Posterior cingulate gyrus (tissue), 11 donors: Measurements from ENCODE around the gene MEOX2.

Experiments used
- DNase-seq, 10 donors: peaks; one replicate each; pipeline versions ENCODE4 v3.0.0 to v3.0.0-alpha.2; 2020 to 2021; ENCODE audit warnings: mixed read lengths in 3 of 10
- intact Hi-C: fragments of 100-400 bp; cut with DNase I; formaldehyde crosslinking; loops from one replicate; pipeline ENCODE4 v1.15.1; 2023

MEOX2 gene

GRCh38 chr7:15567652-15568051, 118.8 kb downstream of the MEOX2 start:
- intact Hi-C loops: no loop called here

GRCh38 chr7:15567036-15567435, 119.4 kb downstream of the MEOX2 start:
- intact Hi-C loops: no loop called here
- DNase-seq: no peak

More at GRCh38 chr7:15567652-15568051, 118.8 kb downstream of the MEOX2 start:
- DNase-seq: no peak

- no peak for DNase-seq
- intact Hi-C loops: no loop called here
These were observed 120.0 kb downstream of the MEOX2 start for GRCh38 chr7:15566476-15566875.

DNA sequence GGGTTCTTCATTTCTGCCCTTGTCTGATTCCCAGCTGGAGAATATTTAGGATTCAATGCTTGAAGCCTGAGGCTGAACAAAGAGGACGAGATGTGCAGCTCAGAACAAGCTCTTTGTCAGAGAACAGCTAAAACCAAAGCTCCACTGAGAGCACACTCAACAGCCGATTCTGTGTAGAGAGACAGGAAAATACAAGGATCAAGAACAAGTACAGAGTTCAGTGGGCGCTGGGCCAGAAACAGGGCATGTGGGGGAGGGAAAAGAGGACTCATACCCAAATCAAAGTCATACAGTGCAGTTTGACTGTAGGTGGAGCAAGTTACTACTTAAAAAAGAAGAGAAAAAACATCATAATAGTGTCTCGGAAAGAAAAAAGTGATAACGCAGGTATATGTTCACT, 124.6 kb downstream of the MEOX2 start, which contains the start of gene AGMO:
Gene AGMO (minus strand): TSS at position 181 of the 400 bp plus-strand sequence.
- DNase-seq: peak; percentile 14 to 91 (median 68)
- intact Hi-C loops: no loop called here
